ENCODE measurements around the gene KASH5. TPM values are rescaled to one million over a fixed set of nuclear protein-coding genes. Genes with fewer than 3 reads are reported as not detected.

Gene KASH5
- total RNA-seq, 1 donor from 2014 or later, result not detected

DNA sequence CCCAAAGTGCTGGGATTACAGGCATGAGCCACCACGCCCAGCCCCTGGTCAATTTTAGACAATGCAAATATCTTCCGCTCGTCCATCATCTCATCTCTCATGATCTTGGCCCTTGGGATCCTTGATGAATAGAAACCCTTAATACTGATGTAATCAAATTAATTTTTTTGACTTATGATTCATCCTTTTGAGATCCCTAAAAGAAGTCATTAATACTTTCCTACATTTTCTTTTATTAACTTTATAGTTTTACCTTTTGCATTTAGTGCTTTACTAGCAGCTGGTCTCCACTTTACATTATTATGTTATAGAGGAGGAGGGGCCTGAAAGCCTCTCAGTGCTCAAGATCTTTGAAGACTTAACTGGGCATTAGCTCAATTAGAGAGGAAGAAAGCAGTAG is 7.7 kb upstream of the KASH5 start:
- H3K36me3 ChIP-seq, result no peaks in the 10 kb centered on the region
- H3K4me1 ChIP-seq, result no peaks in the 10 kb centered on the region
- H3K27ac ChIP-seq, result no peak overlapping the region
- DNase-seq (ENCODE audit: extremely low spot score in 2 of 2), result no peak
- no peak overlapping the region for H3K4me3 ChIP-seq
- H3K9me3 ChIP-seq, result no peaks in the 10 kb centered on the region
- TF ChIP-seq POLR2AphosphoS5 (IDR thresholded peaks at IDR 0.05; ENCODE audit: insufficient read depth in 1 of 2, low read depth in 1 of 2) (no peak), POLR2A (IDR thresholded peaks at IDR 0.05) (no peak)
- TF ChIP-seq, protein P1, sequence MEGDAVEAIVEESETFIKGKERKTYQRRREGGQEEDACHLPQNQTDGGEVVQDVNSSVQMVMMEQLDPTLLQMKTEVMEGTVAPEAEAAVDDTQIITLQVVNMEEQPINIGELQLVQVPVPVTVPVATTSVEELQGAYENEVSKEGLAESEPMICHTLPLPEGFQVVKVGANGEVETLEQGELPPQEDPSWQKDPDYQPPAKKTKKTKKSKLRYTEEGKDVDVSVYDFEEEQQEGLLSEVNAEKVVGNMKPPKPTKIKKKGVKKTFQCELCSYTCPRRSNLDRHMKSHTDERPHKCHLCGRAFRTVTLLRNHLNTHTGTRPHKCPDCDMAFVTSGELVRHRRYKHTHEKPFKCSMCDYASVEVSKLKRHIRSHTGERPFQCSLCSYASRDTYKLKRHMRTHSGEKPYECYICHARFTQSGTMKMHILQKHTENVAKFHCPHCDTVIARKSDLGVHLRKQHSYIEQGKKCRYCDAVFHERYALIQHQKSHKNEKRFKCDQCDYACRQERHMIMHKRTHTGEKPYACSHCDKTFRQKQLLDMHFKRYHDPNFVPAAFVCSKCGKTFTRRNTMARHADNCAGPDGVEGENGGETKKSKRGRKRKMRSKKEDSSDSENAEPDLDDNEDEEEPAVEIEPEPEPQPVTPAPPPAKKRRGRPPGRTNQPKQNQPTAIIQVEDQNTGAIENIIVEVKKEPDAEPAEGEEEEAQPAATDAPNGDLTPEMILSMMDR (IDR thresholded peaks at IDR 0.05), result no peak
- H3K27me3 ChIP-seq, result no peaks in the 10 kb centered on the region
- intact Hi-C loops (cut with DNase I), result no loop called here

DNA sequence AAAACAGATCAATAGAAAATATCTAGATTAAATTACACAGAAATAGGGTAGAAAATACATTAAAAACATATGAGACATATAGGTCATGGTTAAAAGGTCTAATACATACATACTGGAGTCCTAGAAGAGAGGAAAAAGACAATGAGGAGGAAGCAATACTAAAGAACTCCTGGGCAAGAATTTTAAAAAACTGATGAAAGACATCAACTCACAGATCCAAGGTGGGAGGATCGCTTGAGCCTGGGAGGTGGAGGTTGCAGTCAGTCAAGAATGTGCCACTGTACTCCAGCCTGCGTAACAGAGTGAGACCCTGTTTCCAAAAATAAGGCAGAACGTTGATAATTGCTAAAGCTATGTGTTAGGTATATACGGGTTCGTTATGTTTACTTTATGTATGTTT is 5.4 kb upstream of the KASH5 start:
- Histone ChIP-seq H3K4me1 (no peaks in the 10 kb centered on the region), H3K27me3 (no peaks in the 10 kb centered on the region), H3K27ac (no peak overlapping the region), H3K4me3 (no peak overlapping the region), H3K9me3 (no peaks in the 10 kb centered on the region), H3K36me3 (no peaks in the 10 kb centered on the region)
- DNase-seq (ENCODE audit: extremely low spot score in 2 of 2), result no peak
- intact Hi-C loops (cut with DNase I), result no loop called here
- TF ChIP-seq, protein P1 (IDR thresholded peaks at IDR 0.05), result no peak
- TF ChIP-seq POLR2AphosphoS5 (IDR thresholded peaks at IDR 0.05; ENCODE audit: insufficient read depth in 1 of 2, low read depth in 1 of 2) (no peak), POLR2A (IDR thresholded peaks at IDR 0.05) (no peak)

DNA sequence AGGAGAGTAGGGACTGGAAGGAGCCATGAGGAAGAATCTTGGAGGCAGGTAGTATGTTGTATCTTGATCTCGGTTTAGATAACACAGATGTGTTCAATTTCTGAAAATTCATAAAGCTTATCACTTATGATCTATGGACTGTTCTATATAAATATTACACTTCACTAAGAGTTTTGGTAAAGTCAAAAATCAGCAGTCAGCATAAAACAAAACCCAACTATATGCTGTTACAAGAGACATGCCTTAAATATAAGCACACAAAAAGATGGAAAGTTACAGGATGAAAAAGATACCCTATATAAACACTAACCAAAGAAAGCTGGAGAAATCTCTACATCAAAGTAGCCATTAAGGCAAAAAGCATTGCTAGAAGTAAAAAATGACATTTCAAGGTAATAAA is 4.5 kb upstream of the KASH5 start:
- Histone ChIP-seq H3K9me3 (no peaks in the 10 kb centered on the region), H3K27ac (no peak overlapping the region), H3K4me3 (no peak overlapping the region), H3K27me3 (no peaks in the 10 kb centered on the region), H3K4me1 (no peaks in the 10 kb centered on the region), H3K36me3 (no peaks in the 10 kb centered on the region)
- TF ChIP-seq, protein P1 (IDR thresholded peaks at IDR 0.05), result no peak
- TF ChIP-seq POLR2A (IDR thresholded peaks at IDR 0.05) (no peak), POLR2AphosphoS5 (IDR thresholded peaks at IDR 0.05; ENCODE audit: insufficient read depth in 1 of 2, low read depth in 1 of 2) (no peak)
- no peak for DNase-seq (ENCODE audit: extremely low spot score in 2 of 2)
- intact Hi-C loops (cut with DNase I), result no loop called here

DNA sequence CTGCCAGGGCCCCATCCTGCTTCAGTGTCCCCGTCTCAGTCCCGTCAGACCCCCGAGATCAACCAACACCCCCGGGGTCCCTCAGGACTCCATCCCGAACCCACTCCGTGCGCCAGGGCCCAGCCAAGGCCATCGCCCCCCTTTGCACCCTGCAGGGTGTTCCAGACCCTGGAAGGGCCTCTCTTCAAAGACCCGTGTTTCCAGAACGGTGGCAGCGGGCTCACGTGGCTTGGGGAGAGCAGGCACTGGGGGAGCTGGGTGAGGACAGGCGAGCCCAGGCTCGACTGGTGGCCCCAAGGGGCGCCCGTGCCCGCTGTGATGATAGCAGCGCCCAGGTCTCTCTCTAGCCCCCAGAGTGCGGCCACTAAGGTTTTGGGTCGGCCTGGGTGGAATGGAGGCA is 1.4 kb downstream of the KASH5 start:
- no peaks in the 10 kb centered on the region for H3K36me3 ChIP-seq
- H3K9me3 ChIP-seq, result no peaks in the 10 kb centered on the region
- no peaks in the 10 kb centered on the region for H3K27me3 ChIP-seq
- TF ChIP-seq, protein P1 (IDR thresholded peaks at IDR 0.05), result no peak
- TF ChIP-seq POLR2AphosphoS5 (IDR thresholded peaks at IDR 0.05; ENCODE audit: insufficient read depth in 1 of 2, low read depth in 1 of 2), result no peak
- no peak for TF ChIP-seq POLR2A (IDR thresholded peaks at IDR 0.05)
- H3K4me1 ChIP-seq, result no peaks in the 10 kb centered on the region
- intact Hi-C loops (cut with DNase I), result no loop called here
- H3K4me3 ChIP-seq, result no peak overlapping the region
- no peak overlapping the region for H3K27ac ChIP-seq
- DNase-seq (ENCODE audit: extremely low spot score in 2 of 2), result no peak

- no peaks in the 10 kb centered on the region for H3K27me3 ChIP-seq
- intact Hi-C loops (cut with DNase I), result loop anchor here (5.0 kb wide), 1 partner anchor 47 kb away; no protein-coding TSS in a partner anchor
Measured at GRCh38 chr19:49390131-49390928, 2.3 kb downstream of the KASH5 start.

More at GRCh38 chr19:49390131-49390928, 2.3 kb downstream of the KASH5 start:
- Histone ChIP-seq H3K4me3 (no peak overlapping the region), H3K4me1 (no peaks in the 10 kb centered on the region), H3K36me3 (no peaks in the 10 kb centered on the region), H3K9me3 (no peaks in the 10 kb centered on the region), H3K27ac (no peak overlapping the region)
- DNase-seq (ENCODE audit: extremely low spot score in 2 of 2), result no peak
- TF ChIP-seq POLR2A (IDR thresholded peaks at IDR 0.05), result no peak
- TF ChIP-seq, protein P1 (IDR thresholded peaks at IDR 0.05), result no peak
- no peak for TF ChIP-seq POLR2AphosphoS5 (IDR thresholded peaks at IDR 0.05; ENCODE audit: insufficient read depth in 1 of 2, low read depth in 1 of 2)
